H1 (cell line): Measurements from ENCODE around the gene TXNDC2. TPM values are rescaled to one million over a fixed set of nuclear protein-coding genes. Genes with fewer than 3 reads are reported as not detected.

Experiments
- RAD21 ChIP-seq, 2 experiments: IDR thresholded peaks in 1 of 2; conservative IDR thresholded peaks in 1 of 2; 2 replicates each; pipeline ENCODE4 v1.6.1; 2011; ENCODE audit warnings: low read depth in 2 of 2, low read length in 2 of 2, improper control_type of control experiment in 1 of 2, inconsistent platforms in 1 of 2, mild to moderate bottlenecking in 1 of 2, moderate library complexity in 1 of 2
- polyA plus RNA-seq, 7 experiments: library from polyadenylated mRNA; depleted of rRNA in 3 of 7; stranded (reverse) in 5 of 7; unstranded in 2 of 7; fragments of >200 nt in 5 of 7; fragments of 200-250 nt in 2 of 7; gene quantifications; 1 replicate in 5 of 7; 2 replicates in 1 of 7; 4 replicates in 1 of 7; pipeline versions ENCODE4 v1.2.1 to v1.2.3, GENCODE V29; 2011 to 2013; ENCODE audit warnings: missing spikeins in 2 of 7, mixed read lengths in 2 of 7
- total RNA-seq: library from RNA; stranded (reverse); fragmentation: NEBNext Ultra II Directional; extraction: Animal tissue kit (Norgen Biotek cat#: 25700); gene quantifications from 2 replicates; pipeline ENCODE4 v1.2.1, GENCODE V29; 2021

Gene TXNDC2
- total and polyA plus RNA-seq, 2 of the 8 experiments (the other 6 are each of a cell fraction or from before 2014, with no cell fraction given): 0.09 TPM; not detected in 1

DNA sequence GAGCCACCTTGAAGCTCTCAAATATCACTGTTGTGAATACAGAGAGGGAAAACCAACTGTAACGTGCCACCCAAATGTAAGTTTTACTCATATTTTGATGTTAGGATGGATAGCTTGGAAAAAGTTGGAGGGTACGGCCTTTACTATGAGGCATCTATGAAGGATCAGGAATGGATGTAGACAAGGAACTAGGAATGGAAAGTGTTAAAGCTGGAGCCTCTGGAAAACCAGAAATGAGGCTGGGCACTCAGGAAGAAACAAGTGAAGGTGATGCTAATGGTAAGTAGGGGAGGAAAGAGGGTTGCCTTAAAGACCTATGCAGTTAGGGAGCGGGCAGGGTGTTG lies 204 bp downstream of the TXNDC2 start (continued):
- no peak for TF ChIP-seq RAD21 (IDR thresholded peaks at IDR 0.05 in 1 of 2, conservative IDR thresholded peaks at IDR 0.05 in 1 of 2; ENCODE audit: low read depth in 2 of 2, low read length in 2 of 2)
